Transverse colon (tissue), 3 donors: ENCODE measurements around the gene VPREB3.

Source experiments
- EP300 ChIP-seq: sonication (generic); formaldehyde crosslinking; IDR thresholded peaks from one replicate; pipeline ENCODE4 v1.6.1; 2017; ENCODE audit warnings: antibody characterized with exemption, low read depth
- TF ChIP-seq, protein P1 (sequence below), 5 experiments: fragments of 200-600 bp in 3 of 5; fragments of 450-650 bp in 2 of 5; sonication (generic) in 3 of 5; IDR thresholded peaks; 1 replicate in 2 of 5; 2 replicates in 3 of 5; pipeline ENCODE4 v1.5.1; 2016 to 2017; ENCODE audit warnings: antibody characterized with exemption in 5 of 5, inconsistent platforms in 3 of 5, mild to moderate bottlenecking in 2 of 5, moderate library complexity in 1 of 5

DNA sequence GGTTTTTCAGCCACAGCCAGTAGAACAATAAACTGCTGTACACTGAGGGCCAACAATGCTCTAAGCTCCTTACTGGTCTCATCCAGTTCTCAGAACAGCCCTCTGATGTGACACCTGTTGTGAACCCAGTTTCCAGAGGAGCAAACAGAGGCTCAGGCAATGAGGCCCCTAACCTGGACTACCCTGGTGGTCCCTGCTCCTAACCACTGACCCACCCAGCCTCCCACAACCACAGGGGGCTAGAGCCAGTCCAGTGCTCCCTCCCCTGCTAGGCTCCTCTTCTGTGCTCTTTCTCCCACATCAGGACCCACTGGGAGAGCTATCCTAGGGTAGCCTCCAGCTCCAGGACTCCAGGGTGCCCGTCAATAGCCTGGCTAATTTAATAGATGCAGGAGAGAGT is 28.5 kb upstream of the VPREB3 start:
- TF ChIP-seq, protein P1, sequence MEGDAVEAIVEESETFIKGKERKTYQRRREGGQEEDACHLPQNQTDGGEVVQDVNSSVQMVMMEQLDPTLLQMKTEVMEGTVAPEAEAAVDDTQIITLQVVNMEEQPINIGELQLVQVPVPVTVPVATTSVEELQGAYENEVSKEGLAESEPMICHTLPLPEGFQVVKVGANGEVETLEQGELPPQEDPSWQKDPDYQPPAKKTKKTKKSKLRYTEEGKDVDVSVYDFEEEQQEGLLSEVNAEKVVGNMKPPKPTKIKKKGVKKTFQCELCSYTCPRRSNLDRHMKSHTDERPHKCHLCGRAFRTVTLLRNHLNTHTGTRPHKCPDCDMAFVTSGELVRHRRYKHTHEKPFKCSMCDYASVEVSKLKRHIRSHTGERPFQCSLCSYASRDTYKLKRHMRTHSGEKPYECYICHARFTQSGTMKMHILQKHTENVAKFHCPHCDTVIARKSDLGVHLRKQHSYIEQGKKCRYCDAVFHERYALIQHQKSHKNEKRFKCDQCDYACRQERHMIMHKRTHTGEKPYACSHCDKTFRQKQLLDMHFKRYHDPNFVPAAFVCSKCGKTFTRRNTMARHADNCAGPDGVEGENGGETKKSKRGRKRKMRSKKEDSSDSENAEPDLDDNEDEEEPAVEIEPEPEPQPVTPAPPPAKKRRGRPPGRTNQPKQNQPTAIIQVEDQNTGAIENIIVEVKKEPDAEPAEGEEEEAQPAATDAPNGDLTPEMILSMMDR (IDR thresholded peaks at IDR 0.05) = no peak
- TF ChIP-seq EP300 = no peak
